Measurements from ENCODE around the gene GALNT2.

Gene GALNT2

DNA sequence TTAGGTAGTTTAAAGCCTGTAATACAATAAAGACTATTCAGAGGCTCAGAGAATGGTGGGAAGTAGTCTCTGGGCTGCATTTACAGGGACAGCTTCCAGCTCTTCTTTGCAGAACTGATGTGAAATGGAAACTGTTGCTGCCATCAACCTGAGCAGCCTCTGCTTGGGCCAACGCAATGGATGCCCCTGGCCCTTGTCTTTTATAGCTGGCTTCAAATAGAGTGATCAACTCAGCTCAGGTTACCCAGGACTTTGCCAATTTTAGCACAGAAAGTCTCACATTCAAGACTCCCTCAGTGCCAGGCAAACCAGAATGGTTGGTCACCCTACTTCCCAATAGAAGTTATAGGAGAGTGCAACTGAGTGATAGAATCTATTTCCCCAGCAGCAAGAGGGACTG is 18.1 kb upstream of the GALNT2 start:
- H3K27me3 ChIP-seq (ENCODE audit: control insufficient read depth, insufficient read depth, low read length): no peaks in the 10 kb centered on the region
- H3K4me2 ChIP-seq (ENCODE audit: low read length): no peak overlapping the region
- H2AFZ ChIP-seq: no peak overlapping the region
- H3K27ac ChIP-seq: no peak overlapping the region
- no peak overlapping the region for H3K4me3 ChIP-seq (ENCODE audit: low read depth, low read length)
- no peaks in the 10 kb centered on the region for H3K79me2 ChIP-seq
- no peaks in the 10 kb centered on the region for H3K4me1 ChIP-seq
- H3K9ac ChIP-seq: no peak overlapping the region
- TF ChIP-seq, protein P1, sequence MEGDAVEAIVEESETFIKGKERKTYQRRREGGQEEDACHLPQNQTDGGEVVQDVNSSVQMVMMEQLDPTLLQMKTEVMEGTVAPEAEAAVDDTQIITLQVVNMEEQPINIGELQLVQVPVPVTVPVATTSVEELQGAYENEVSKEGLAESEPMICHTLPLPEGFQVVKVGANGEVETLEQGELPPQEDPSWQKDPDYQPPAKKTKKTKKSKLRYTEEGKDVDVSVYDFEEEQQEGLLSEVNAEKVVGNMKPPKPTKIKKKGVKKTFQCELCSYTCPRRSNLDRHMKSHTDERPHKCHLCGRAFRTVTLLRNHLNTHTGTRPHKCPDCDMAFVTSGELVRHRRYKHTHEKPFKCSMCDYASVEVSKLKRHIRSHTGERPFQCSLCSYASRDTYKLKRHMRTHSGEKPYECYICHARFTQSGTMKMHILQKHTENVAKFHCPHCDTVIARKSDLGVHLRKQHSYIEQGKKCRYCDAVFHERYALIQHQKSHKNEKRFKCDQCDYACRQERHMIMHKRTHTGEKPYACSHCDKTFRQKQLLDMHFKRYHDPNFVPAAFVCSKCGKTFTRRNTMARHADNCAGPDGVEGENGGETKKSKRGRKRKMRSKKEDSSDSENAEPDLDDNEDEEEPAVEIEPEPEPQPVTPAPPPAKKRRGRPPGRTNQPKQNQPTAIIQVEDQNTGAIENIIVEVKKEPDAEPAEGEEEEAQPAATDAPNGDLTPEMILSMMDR (IDR thresholded peaks at IDR 0.05): no peak
- H3K9me3 ChIP-seq (ENCODE audit: control insufficient read depth, low read length): no peaks in the 10 kb centered on the region
- H3K36me3 ChIP-seq (ENCODE audit: control insufficient read depth, insufficient read depth, low read length): no peaks in the 10 kb centered on the region

DNA sequence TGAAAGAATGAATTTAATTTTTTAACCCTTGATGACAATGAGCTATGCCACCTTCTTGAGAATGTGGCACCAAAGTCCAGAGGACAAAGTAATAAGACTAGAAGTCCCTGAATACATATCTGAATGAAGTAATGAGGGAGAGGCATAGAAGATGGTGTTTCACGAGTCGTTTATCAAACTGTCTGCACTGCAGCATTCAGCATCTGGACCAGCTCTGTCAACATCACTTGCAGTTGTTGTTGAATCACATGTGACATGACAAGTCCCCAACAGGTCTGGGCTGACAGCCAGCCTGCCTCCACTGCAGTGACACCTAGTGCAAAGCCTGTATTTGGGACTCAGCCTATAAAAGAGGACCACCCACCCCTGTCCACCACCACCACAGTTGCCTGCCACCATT is 17.3 kb upstream of the GALNT2 start:
- no peak overlapping the region for H2AFZ ChIP-seq
- no peak overlapping the region for H3K27ac ChIP-seq
- no peaks in the 10 kb centered on the region for H3K27me3 ChIP-seq (ENCODE audit: control insufficient read depth, insufficient read depth, low read length)
- no peak overlapping the region for H3K4me3 ChIP-seq (ENCODE audit: low read depth, low read length)
- TF ChIP-seq, protein P1 (IDR thresholded peaks at IDR 0.05): no peak
- no peaks in the 10 kb centered on the region for H3K79me2 ChIP-seq
- H3K36me3 ChIP-seq (ENCODE audit: control insufficient read depth, insufficient read depth, low read length): no peaks in the 10 kb centered on the region
- no peaks in the 10 kb centered on the region for H3K9me3 ChIP-seq (ENCODE audit: control insufficient read depth, low read length)
- no peak overlapping the region for H3K4me2 ChIP-seq (ENCODE audit: low read length)
- H3K4me1 ChIP-seq: no peaks in the 10 kb centered on the region
- H3K9ac ChIP-seq: no peak overlapping the region

DNA sequence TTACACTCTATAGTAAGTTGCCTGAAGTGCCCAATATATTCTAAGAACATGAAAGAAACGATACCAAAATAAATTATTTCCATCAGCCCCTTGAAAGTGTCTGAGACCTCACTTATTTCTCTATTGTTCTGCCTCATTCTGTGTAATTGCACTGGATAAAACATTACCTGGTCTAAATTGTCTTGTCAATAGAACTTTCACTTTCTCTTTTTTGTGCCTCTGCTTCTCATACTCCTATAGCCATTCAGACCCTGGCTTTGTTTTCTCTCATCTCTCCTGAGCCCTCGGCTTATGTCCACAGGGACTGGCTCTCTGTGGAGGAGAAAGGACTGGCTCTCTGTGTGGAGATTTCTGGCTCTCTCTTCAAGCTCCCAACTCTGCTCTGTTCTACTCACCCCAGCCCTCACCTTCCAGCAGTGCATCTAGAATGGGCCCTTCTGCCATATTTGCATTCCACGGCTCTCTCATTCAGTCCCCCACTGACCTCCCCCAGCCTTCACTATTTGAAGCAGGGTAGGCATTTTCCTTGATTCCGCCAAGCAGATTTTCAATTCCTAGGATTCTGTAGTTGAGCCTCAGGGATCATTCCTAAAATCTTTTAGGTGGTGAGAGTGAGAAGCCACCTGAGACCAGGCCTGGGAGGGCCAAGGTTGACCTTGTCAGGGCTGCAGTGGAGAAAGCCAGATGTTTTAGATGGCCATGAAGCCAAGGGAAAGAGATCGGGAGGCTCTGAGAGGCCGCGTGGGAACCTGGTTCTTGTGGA is 15.9 kb upstream of the GALNT2 start:
- H3K79me2 ChIP-seq: no peaks in the 10 kb centered on the region
- no peaks in the 10 kb centered on the region for H3K36me3 ChIP-seq (ENCODE audit: control insufficient read depth, insufficient read depth, low read length)
- no peak overlapping the region for H3K4me2 ChIP-seq (ENCODE audit: low read length)
- no peak overlapping the region for H2AFZ ChIP-seq
- H3K9me3 ChIP-seq (ENCODE audit: control insufficient read depth, low read length): no peaks in the 10 kb centered on the region
- H3K27ac ChIP-seq: no peak overlapping the region
- H3K4me3 ChIP-seq (ENCODE audit: low read depth, low read length): no peak overlapping the region
- no peaks in the 10 kb centered on the region for H3K27me3 ChIP-seq (ENCODE audit: control insufficient read depth, insufficient read depth, low read length)
- H3K4me1 ChIP-seq: no peaks in the 10 kb centered on the region
- no peak overlapping the region for H3K9ac ChIP-seq
- TF ChIP-seq, protein P1 (IDR thresholded peaks at IDR 0.05): no peak

DNA sequence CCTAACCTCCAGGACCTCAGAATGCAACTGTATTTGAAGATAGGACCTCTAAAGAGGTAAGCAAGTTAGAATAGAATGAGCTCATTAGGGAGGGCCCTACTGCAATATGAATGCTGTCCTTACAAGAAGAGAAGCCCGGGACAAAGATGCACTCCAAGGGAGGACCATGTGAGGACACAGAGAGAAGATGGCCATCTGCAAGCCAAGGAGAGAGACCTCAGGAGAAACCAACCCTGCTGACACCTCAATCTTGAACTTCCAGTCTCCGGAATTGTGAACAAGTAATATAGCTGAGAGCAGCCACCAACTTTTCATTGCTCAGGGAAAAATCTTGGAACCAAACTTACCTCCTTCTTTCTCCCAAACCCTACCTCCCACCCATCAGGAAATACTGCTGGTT is 15.0 kb upstream of the GALNT2 start:
- no peaks in the 10 kb centered on the region for H3K36me3 ChIP-seq (ENCODE audit: control insufficient read depth, insufficient read depth, low read length)
- H2AFZ ChIP-seq: no peak overlapping the region
- no peaks in the 10 kb centered on the region for H3K27me3 ChIP-seq (ENCODE audit: control insufficient read depth, insufficient read depth, low read length)
- no peaks in the 10 kb centered on the region for H3K9me3 ChIP-seq (ENCODE audit: control insufficient read depth, low read length)
- H3K79me2 ChIP-seq: no peaks in the 10 kb centered on the region
- no peak overlapping the region for H3K9ac ChIP-seq
- no peak overlapping the region for H3K4me3 ChIP-seq (ENCODE audit: low read depth, low read length)
- TF ChIP-seq, protein P1 (IDR thresholded peaks at IDR 0.05): no peak
- no peak overlapping the region for H3K27ac ChIP-seq
- H3K4me2 ChIP-seq (ENCODE audit: low read length): no peak overlapping the region
- no peaks in the 10 kb centered on the region for H3K4me1 ChIP-seq

DNA sequence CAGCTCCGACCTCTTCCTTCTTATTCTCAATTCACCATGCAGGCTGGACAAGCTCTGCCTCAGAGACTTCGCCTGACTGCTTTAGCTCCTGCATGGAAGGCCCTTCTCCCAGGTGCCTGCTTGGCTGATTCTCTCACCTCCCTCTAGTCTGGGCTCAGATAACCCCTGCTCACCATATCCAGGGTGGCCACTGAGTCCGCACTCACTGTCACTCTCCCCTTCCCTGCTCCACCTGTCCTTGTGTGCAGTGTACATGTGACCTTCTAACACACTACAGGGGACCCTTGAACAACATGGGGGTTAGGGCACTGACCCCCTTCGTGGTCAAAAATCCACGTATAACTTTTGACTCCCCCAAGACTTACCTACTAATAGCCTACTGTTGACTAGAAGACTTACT is 14.4 kb upstream of the GALNT2 start:
- Histone ChIP-seq H3K4me1 (no peaks in the 10 kb centered on the region), H3K9ac (no peak overlapping the region), H3K79me2 (no peaks in the 10 kb centered on the region), H3K4me3 (ENCODE audit: low read depth, low read length) (no peak overlapping the region), H3K36me3 (ENCODE audit: control insufficient read depth, insufficient read depth, low read length) (no peaks in the 10 kb centered on the region), H3K27ac (no peak overlapping the region), H2AFZ (no peak overlapping the region), H3K4me2 (ENCODE audit: low read length) (no peak overlapping the region), H3K27me3 (ENCODE audit: control insufficient read depth, insufficient read depth, low read length) (no peaks in the 10 kb centered on the region), H3K9me3 (ENCODE audit: control insufficient read depth, low read length) (no peaks in the 10 kb centered on the region)
- TF ChIP-seq, protein P1 (IDR thresholded peaks at IDR 0.05): no peak

All from parathyroid adenoma (tissue), 2 donors.